ENCODE measurements around the gene OTUD4. TPM values are rescaled to one million over a fixed set of nuclear protein-coding genes. Genes with fewer than 3 reads are reported as not detected.

OTUD4 gene
- total RNA-seq, 4 donors from 2014 or later = 27.3 to 53.1 (median 39.1) TPM

DNA sequence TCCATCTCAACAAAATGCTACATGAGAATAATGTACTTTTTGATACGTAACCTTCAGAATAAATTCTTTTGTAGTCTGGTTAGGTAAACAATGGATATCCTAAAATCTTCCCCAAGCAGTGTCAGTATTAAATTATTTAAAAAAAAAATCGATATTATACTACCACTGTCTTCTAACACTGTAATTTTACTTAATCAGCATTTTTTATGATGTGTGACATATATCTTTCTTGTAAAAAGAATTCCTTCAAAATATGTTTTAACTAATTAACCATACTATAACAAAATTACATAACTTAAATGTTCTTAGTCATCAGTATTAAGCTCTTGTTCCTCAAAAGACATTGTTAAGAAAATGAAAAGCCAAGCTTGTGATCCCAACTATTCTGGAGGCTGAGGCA, 12.5 kb downstream of the OTUD4 start:
- no peak for TF ChIP-seq POLR2AphosphoS5 (IDR thresholded peaks at IDR 0.05)
- no peak for TF ChIP-seq POLR2A (IDR thresholded peaks at IDR 0.05)
- no peak for TF ChIP-seq EP300 (IDR thresholded peaks at IDR 0.05)
- TF ChIP-seq, protein P1, sequence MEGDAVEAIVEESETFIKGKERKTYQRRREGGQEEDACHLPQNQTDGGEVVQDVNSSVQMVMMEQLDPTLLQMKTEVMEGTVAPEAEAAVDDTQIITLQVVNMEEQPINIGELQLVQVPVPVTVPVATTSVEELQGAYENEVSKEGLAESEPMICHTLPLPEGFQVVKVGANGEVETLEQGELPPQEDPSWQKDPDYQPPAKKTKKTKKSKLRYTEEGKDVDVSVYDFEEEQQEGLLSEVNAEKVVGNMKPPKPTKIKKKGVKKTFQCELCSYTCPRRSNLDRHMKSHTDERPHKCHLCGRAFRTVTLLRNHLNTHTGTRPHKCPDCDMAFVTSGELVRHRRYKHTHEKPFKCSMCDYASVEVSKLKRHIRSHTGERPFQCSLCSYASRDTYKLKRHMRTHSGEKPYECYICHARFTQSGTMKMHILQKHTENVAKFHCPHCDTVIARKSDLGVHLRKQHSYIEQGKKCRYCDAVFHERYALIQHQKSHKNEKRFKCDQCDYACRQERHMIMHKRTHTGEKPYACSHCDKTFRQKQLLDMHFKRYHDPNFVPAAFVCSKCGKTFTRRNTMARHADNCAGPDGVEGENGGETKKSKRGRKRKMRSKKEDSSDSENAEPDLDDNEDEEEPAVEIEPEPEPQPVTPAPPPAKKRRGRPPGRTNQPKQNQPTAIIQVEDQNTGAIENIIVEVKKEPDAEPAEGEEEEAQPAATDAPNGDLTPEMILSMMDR (IDR thresholded peaks at IDR 0.05) = no peak
- H3K4me3 ChIP-seq = no peak overlapping the region
- H3K36me3 ChIP-seq = peaks cover 0 to 68% of the 10 kb centered on the region in 2 donors
- no peak for ATAC-seq
- H3K27me3 ChIP-seq = no peaks in the 10 kb centered on the region
- H3K4me1 ChIP-seq = peaks cover 0 to 20% (median 0%) of the 10 kb centered on the region in 3 donors
- H3K9me3 ChIP-seq = no peaks in the 10 kb centered on the region
- 94 to 96% methylated on average over 2 of the region's 2 CpGs for WGBS, 2 donors (ENCODE audit: low coverage in 1 of 2)
- H3K27ac ChIP-seq = no peak overlapping the region

GRCh38 chr4:145161549-145161948, 18.8 kb downstream of the OTUD4 start:
- 41 to 43% methylated on average over 2 of the region's 2 CpGs for WGBS, 2 donors (ENCODE audit: low coverage in 1 of 2)
- TF ChIP-seq, protein P1 (IDR thresholded peaks at IDR 0.05) = no peak
- no peak for TF ChIP-seq POLR2AphosphoS5 (IDR thresholded peaks at IDR 0.05)
- no peak for TF ChIP-seq EP300 (IDR thresholded peaks at IDR 0.05)
- TF ChIP-seq POLR2A (IDR thresholded peaks at IDR 0.05) = no peak
- H3K27ac ChIP-seq = no peak overlapping the region
- no peaks in the 10 kb centered on the region for H3K4me1 ChIP-seq
- H3K9me3 ChIP-seq = no peaks in the 10 kb centered on the region
- ATAC-seq = no peak
- no peak overlapping the region for H3K4me3 ChIP-seq
- no peaks in the 10 kb centered on the region for H3K27me3 ChIP-seq
- peaks cover 0 to 77% of the 10 kb centered on the region in 2 donors for H3K36me3 ChIP-seq

DNA sequence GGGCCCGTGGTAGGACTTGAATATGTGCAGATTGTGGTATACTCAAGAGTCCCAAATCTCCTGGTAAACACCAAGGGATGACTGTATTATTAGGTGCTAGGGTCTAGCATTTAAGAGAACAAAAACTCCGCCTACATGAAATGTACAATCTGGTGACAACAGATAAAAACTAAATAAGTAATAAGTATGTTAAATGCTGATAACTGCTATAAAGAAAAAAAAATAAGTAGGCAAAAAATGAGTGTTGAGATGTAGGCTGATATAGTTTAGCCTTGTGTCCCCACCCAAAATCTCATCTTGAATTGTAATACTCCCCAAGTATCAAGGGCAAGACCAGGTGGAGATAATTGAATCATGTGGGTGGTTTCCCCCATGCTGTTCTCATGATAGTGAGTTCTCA, 23.4 kb downstream of the OTUD4 start:
- Histone ChIP-seq H3K4me1 (peaks cover 0 to 16% (median 0%) of the 10 kb centered on the region in 3 donors), H3K27me3 (no peaks in the 10 kb centered on the region), H3K4me3 (no peak overlapping the region), H3K27ac (no peak overlapping the region), H3K9me3 (no peaks in the 10 kb centered on the region), H3K36me3 (peaks cover 0 to 70% of the 10 kb centered on the region in 2 donors)
- TF ChIP-seq POLR2AphosphoS5 (IDR thresholded peaks at IDR 0.05) (no peak), POLR2A (IDR thresholded peaks at IDR 0.05) (no peak), EP300 (IDR thresholded peaks at IDR 0.05) (no peak)
- TF ChIP-seq, protein P1 (IDR thresholded peaks at IDR 0.05) = no peak
- no peak for ATAC-seq
- WGBS, 2 donors (ENCODE audit: low coverage in 1 of 2) = 79 to 100% methylated on average over 1 to 2 of the region's 2 CpGs

GRCh38 chr4:145155268-145155870, 25.0 kb downstream of the OTUD4 start:
- H3K27me3 ChIP-seq = no peaks in the 10 kb centered on the region
- peaks cover 0 to 70% of the 10 kb centered on the region in 2 donors for H3K36me3 ChIP-seq
- no peak overlapping the region for H3K4me3 ChIP-seq
- peaks cover 0 to 16% (median 0%) of the 10 kb centered on the region in 3 donors for H3K4me1 ChIP-seq
- TF ChIP-seq POLR2AphosphoS5 (IDR thresholded peaks at IDR 0.05) = no peak
- TF ChIP-seq POLR2A (IDR thresholded peaks at IDR 0.05) = no peak
- TF ChIP-seq EP300 (IDR thresholded peaks at IDR 0.05) = no peak
- TF ChIP-seq, protein P1 (IDR thresholded peaks at IDR 0.05) = no peak
- no peaks in the 10 kb centered on the region for H3K9me3 ChIP-seq
- WGBS, 2 donors (ENCODE audit: low coverage in 1 of 2) = 65 to 69% methylated on average over 2 of the region's 2 CpGs
- no peak for ATAC-seq
- H3K27ac ChIP-seq = no peak overlapping the region

DNA sequence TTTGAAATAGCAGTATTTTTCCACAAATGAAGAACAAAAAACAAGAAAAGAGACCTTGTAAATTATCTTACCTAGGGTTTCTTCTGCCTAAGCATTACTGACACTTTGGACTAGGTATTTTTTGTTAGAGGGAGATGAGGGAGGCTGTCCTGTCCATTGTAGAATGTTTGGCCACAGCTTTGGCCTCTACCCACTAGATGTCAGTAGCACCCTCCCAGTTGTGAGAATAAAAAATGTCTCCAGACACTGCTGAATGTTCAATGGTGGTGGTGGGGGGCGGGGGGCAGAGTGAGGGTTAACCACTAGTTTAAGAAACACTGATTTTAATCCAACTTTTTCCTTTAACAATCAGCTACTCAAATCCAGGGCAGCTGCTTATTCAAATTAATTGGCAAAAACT, 25.8 kb downstream of the OTUD4 start:
- WGBS, 2 donors (ENCODE audit: low coverage in 1 of 2) = 100% methylated on average over 1 of the region's 1 CpG; no CpG with 5 or more reads in 1 of the 2 donors
- Histone ChIP-seq H3K9me3 (no peaks in the 10 kb centered on the region), H3K36me3 (peaks cover 0 to 72% of the 10 kb centered on the region in 2 donors), H3K4me1 (peaks cover 0 to 16% (median 0%) of the 10 kb centered on the region in 3 donors), H3K4me3 (no peak overlapping the region), H3K27me3 (no peaks in the 10 kb centered on the region), H3K27ac (peak overlapping the region in 1 of 4 donors; percentile 23)
- TF ChIP-seq, protein P1 (IDR thresholded peaks at IDR 0.05) = peak; percentile 10 to 61 (median 20)
- TF ChIP-seq POLR2A (IDR thresholded peaks at IDR 0.05) (no peak), EP300 (IDR thresholded peaks at IDR 0.05) (no peak)
- no peak for ATAC-seq
